ENCODE results near the gene KCNAB1. TPM values are rescaled to one million over a fixed set of nuclear protein-coding genes. Genes with fewer than 3 reads are reported as not detected.

The KCNAB1 gene
- total RNA-seq, 1 donor from 2014 or later = 0.79 TPM

GRCh38 chr3:156108616-156109015 lies 11.8 kb upstream of the KCNAB1 start:
- no peaks in the 10 kb centered on the region for H3K4me1 Mint-ChIP-seq
- H3K4me3 Mint-ChIP-seq = no peak overlapping the region
- TF ChIP-seq CTCF (conservative IDR thresholded peaks at IDR 0.05) = no peak
- H3K36me3 Mint-ChIP-seq (ENCODE audit: low read depth) = no peaks in the 10 kb centered on the region
- no peaks in the 10 kb centered on the region for H3K9me3 Mint-ChIP-seq
- no peaks in the 10 kb centered on the region for H3K27me3 Mint-ChIP-seq (ENCODE audit: low read depth)
- no peak for DNase-seq (ENCODE audit: low read depth, low spot score)
- no peak overlapping the region for H3K27ac Mint-ChIP-seq (ENCODE audit: unreplicated experiment)

- DNase-seq (ENCODE audit: low read depth, low spot score) = no peak
- Mint-ChIP-seq H3K36me3 (ENCODE audit: low read depth) (no peaks in the 10 kb centered on the region), H3K4me3 (no peak overlapping the region), H3K9me3 (no peaks in the 10 kb centered on the region), H3K4me1 (no peaks in the 10 kb centered on the region), H3K27ac (ENCODE audit: unreplicated experiment) (no peak overlapping the region), H3K27me3 (ENCODE audit: low read depth) (no peaks in the 10 kb centered on the region)
- no peak for TF ChIP-seq CTCF (conservative IDR thresholded peaks at IDR 0.05)
Measured at GRCh38 chr3:156109989-156110388, 10.4 kb upstream of the KCNAB1 start.

GRCh38 chr3:156126467-156126866 lies 6.1 kb downstream of the KCNAB1 start:
- Mint-ChIP-seq H3K9me3 (no peaks in the 10 kb centered on the region), H3K4me3 (no peak overlapping the region), H3K4me1 (no peaks in the 10 kb centered on the region), H3K36me3 (ENCODE audit: low read depth) (no peaks in the 10 kb centered on the region), H3K27me3 (ENCODE audit: low read depth) (no peaks in the 10 kb centered on the region), H3K27ac (ENCODE audit: unreplicated experiment) (no peak overlapping the region)
- no peak for TF ChIP-seq CTCF (conservative IDR thresholded peaks at IDR 0.05)
- DNase-seq (ENCODE audit: low read depth, low spot score) = no peak

- Mint-ChIP-seq H3K27me3 (ENCODE audit: low read depth) (no peaks in the 10 kb centered on the region), H3K4me3 (no peak overlapping the region), H3K27ac (ENCODE audit: unreplicated experiment) (no peak overlapping the region), H3K36me3 (ENCODE audit: low read depth) (no peaks in the 10 kb centered on the region), H3K4me1 (peaks cover 3% of the 10 kb centered on the region), H3K9me3 (no peaks in the 10 kb centered on the region)
- TF ChIP-seq CTCF (conservative IDR thresholded peaks at IDR 0.05) = no peak
- DNase-seq (ENCODE audit: low read depth, low spot score) = no peak
Measured at GRCh38 chr3:156131241-156131640, 10.9 kb downstream of the KCNAB1 start.

- Mint-ChIP-seq H3K4me1 (peaks cover 3% of the 10 kb centered on the region), H3K36me3 (ENCODE audit: low read depth) (no peaks in the 10 kb centered on the region), H3K4me3 (no peak overlapping the region), H3K27me3 (ENCODE audit: low read depth) (no peaks in the 10 kb centered on the region), H3K27ac (ENCODE audit: unreplicated experiment) (no peak overlapping the region), H3K9me3 (no peaks in the 10 kb centered on the region)
- no peak for DNase-seq (ENCODE audit: low read depth, low spot score)
- no peak for TF ChIP-seq CTCF (conservative IDR thresholded peaks at IDR 0.05)
Measured at GRCh38 chr3:156131799-156132198, 11.4 kb downstream of the KCNAB1 start.

- no peaks in the 10 kb centered on the region for H3K36me3 Mint-ChIP-seq (ENCODE audit: low read depth)
- H3K4me3 Mint-ChIP-seq = no peak overlapping the region
- no peaks in the 10 kb centered on the region for H3K27me3 Mint-ChIP-seq (ENCODE audit: low read depth)
- no peak for TF ChIP-seq CTCF (conservative IDR thresholded peaks at IDR 0.05)
- no peak overlapping the region for H3K27ac Mint-ChIP-seq (ENCODE audit: unreplicated experiment)
- peaks cover 3% of the 10 kb centered on the region for H3K4me1 Mint-ChIP-seq
- no peak for DNase-seq (ENCODE audit: low read depth, low spot score)
- H3K9me3 Mint-ChIP-seq = no peaks in the 10 kb centered on the region
Measured at GRCh38 chr3:156132313-156132712, 11.9 kb downstream of the KCNAB1 start.

All from neural crest cell (in vitro differentiated cells).